Bronchus fibroblast of lung (primary cell): Measurements from ENCODE around the gene CD4. TPM values are rescaled to one million over a fixed set of nuclear protein-coding genes. Genes with fewer than 3 reads are reported as not detected.

Source experiments
- total RNA-seq: library from RNA; depleted of rRNA; stranded (reverse); fragments of >200 nt; gene quantifications from 2 replicates; pipeline ENCODE4 v1.2.3, GENCODE V29; 2015

CD4 gene
- total RNA-seq = 3.3 and 5.2 TPM in 2 replicates

GRCh38 chr12:6788972-6789924, at the start of gene CD4:
Gene CD4, plus strand, starts transcription at chr12:6789528. Its CDS starts 10,611 bp downstream, at chr12:6800139.

DNA sequence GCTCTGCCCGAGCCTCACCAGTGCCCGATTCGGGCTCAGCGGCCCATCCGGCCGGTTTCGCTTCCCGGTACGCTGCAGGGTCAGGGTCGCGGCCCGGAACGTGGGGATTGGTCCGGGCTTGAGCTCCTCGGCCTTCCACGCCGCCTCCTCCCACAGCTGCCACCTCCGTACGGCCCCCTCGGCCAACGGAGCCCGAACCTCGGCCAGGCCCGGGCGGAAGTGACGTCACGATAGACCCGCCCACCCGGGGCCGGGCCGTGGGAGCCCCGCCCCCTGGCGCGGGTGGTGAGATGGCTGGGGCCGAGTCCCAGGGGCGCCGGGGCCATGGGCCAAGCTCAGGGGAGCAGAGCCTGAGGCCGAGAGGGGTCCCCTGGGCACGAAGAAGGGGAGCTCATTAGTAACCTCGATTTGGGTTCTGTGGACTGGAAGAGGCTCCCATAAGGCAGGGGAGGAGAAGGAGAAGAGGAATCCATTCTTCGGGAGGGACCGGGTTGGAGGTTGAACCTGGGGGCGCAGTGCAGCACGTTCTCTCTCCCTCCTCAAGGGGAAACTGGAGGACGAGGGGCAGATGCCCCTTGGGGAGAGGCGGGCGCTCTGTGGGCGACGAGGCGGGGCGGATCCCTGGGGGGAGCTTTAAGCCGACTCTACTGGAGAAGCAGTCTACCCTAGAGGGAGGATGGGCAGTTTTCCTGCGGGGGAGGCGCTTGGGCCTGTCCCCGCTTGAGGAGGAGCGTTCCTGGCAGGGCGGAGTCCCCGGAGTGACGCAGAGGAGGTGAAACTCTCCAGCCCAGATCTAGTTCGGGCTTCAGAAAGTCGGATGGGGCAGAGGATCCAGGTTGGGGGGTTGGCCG, 36.2 kb upstream of the CD4 start, which contains the start of gene MLF2:
TSS of gene MLF2 (minus strand) at position 221 of the 851 bp plus-strand sequence. CDS start 807 bp downstream, outside the sequence.

DNA sequence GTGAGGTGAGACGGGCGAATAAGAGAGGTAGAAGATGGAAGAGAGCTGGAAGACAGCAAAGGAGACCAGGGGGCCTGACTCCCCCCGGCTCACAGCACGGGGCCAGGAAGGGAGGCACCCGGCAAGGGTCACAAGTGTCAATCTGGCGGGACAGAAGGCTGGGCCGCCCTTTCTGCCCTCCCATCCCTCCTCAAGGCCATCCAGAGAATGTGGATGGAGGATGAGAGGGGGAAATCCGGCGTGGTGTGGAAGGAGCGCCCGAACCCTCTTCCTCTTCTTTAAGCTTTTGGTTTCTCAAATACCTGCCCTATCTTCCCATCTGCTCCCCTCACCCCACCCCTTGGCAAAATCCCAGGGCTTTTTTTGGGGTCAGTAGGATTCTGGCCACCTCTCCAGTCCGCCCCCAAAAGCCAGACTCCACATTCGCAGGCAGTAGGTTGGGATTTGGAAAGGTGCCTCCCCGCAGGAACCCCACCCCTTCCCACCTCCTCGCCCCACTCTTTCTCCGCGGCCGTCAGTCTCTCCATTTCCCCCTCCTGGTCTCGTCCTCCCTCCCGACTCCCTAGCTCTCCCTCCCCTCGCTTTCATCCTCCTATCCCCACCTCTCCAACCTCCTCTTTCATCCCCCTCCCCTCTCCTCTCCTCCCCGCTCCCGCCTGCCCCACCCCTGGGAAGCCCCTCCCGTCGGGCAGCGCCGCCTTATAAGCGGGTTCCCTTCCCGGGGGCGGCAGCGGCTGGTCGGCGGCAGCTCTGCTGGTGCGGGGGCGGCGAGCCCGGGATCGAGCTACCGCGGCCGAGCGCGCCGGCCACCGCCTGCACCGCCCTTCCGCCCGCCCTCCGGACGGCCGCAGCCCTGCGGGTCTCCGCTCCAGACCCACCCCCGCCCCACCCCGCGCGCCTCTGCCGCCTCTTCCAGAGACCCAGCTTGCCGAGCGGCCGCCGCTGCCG, 23.4 kb upstream of the CD4 start, which contains the start of gene PTMS:
TSS of gene PTMS (plus strand) at position 730 of the 948 bp plus-strand sequence. CDS start 343 bp downstream, outside the sequence.

DNA sequence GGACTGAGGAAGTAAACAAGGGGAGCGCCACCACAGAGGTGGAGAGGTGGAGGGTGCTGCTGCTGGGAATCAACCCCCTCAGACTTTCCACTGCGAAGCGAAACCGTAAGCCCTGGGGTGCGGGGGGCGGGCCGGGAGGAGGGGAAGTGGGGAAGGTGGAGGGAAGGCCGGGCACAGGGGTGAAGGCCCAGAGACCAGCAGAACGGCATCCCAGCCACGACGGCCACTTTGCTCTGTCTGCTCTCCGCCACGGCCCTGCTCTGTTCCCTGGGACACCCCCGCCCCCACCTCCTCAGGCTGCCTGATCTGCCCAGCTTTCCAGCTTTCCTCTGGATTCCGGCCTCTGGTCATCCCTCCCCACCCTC, 17.0 kb upstream of the CD4 start, which contains the start of gene LAG3:
TSS of gene LAG3 (plus strand) at position 190 of the 365 bp plus-strand sequence. CDS start 333 bp downstream, outside the sequence.

DNA sequence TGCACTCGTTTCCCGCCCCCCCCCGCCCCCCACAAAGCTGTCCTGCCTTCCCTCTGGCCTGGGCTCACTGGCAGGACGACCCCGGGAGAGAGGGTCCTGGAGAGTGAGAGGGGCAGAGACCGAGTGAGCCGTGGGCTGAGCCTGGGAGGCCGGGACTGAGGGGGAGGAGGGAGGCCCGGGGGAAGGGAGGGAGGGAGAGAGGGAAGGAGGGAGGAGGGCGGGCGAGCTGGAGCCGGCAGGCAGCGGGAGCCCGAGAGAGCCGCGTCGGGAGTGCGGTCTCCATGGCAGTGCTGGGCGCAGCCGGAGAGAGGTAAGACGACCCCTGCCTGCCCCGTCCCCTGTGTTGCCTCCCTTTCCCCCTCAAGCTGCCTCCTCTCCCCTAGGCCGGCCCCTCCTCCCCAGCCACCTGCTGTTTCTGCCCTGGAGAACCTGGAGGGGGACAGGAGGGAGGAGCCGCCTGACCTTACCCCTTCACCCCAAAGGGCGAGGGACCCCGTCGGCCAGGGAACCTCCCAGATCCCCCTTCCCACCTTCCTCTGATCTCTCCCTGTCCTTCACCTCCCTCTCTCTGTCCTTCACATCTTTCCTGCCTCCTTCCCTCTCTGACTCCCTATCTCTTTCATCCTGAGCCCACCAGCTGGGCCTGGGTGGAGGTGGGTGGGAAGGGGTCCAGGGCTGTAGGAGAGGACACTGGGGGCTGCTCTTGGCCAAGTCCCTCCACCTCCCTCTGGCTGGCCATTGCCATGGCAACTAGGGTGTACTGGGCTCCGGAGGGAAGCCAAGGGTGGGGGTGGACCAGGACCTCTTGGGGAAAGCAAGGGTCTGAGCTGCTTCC, 32.5 kb downstream of the CD4 start, which contains the start of gene GPR162:
TSS of gene GPR162 (plus strand) at position 231 of the 835 bp plus-strand sequence. CDS start 2,078 bp downstream, outside the sequence.

DNA sequence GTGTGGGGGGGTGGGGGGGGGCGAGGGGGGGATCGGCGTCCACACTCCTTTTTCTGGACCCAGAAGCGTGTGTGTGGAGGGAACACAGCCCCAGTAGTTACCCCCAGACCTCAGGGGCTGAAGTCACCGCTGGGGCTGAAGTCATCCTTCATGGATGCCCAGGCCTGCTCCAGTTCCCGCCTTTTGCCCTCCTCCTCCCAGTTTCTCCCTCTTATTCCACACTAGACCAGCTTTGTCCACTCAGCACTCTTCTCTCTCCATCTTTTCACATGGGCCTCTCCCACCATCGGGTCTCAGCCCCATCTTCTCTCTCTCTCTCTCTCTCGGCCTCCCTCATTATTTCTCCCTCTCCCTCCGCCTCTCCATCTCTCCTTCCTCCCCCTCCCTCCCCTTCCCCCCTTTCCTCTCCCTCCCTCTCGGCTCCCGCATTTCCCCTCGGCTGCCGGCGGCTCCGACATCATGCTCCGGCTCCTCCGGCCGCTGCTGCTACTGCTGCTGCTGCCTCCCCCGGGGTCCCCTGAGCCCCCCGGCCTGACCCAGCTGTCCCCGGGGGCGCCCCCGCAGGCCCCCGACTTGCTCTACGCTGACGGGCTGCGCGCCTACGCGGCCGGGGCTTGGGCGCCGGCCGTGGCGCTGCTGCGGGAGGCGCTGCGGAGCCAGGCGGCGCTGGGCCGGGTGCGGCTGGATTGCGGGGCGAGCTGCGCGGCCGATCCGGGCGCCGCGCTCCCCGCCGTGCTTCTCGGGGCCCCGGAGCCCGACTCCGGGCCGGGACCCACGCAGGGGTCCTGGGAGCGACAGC, 38.9 kb downstream of the CD4 start, which contains the start of gene P3H3:
TSS of gene P3H3 (plus strand) at position 426 of the 799 bp plus-strand sequence. CDS start at position 460, 34 bp downstream.

DNA sequence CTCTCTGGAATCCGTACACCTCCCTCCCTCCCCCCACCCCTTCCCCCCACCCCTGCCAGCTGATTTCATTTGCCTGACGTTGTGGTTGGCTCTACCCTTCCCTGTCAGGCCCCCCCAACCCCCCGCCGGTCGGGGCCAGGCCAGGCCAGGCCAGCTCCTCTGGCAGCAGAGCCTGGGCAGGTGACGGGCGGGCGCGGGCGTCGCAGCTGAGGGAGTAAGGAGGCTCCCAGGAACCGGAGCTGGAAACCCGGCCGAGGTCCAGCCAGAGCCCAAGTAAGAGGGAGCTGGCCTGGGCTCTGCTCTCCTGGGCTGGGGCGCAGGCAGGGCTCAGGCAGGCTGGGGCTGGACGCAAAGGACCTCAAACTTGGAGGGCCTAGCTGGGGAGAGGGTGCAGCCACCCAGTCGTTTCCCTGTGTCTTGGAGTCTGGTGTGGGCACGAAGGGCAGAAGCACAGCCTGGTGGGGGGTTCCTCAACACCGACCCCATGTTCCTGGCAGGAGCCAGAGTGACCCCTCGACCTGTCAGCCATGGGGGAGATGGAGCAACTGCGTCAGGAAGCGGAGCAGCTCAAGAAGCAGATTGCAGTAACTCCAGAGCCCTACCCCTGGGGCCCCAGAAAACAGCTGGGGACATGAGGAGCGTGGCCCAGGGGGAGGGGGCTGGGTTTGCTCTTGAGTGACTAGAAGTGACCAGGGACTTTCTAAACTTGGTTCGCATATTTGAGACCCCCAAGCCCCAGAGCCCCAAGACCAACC, 51.6 kb downstream of the CD4 start, which contains the start of gene GNB3:
TSS of gene GNB3 (plus strand) at position 165 of the 755 bp plus-strand sequence. CDS start at position 528, 363 bp downstream.

DNA sequence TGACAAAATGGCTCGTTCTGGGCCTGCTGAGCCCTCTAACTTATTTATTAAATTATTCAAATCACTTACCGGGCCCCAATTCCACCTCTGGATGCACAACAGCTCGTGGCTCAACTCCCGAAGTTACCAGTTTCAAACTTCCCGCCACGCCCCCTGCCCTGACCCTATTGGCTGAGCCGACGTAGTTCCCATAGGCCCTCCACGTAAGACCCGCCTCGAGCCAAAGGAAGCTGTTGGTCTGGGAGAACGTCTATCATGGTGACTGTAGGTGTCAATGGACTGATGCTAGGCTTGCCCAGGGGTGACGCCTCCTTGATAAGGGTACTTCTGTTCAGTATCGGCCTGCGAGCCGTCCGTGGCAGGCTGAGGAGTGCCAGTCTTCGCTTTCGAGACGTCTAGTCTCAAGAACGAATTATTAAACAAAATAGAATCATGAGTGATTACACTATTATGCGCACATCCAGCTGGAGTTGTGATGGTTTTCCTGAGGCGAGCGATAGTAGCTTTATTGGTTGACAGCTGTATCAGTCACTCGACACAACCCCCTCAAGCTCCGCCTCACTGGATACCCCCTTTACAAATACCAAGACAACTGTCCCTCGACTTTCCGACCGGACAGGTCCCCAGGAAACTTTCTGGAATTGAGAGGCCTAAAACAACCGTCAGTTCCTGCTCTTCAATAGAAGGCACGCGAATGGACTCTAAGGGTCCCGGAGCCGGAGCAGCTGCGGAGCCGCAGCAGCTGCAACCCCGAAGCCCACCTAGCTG, 62.0 kb downstream of the CD4 start, which contains the start of gene CDCA3:
TSS of gene CDCA3 (minus strand) at position 134 of the 768 bp plus-strand sequence. CDS start 334 bp downstream, outside the sequence.

GRCh38 chr12:6851921-6852650, 62.8 kb downstream of the CD4 start, which contains the start of gene USP5:
Gene USP5, plus strand, starts transcription at chr12:6852150. Its CDS starts 30 bp downstream, at chr12:6852180.

GRCh38 chr12:6867413-6868210, 78.3 kb downstream of the CD4 start, which contains the start of gene TPI1:
Gene TPI1, plus strand, starts transcription at chr12:6867531. Its CDS starts 36 bp downstream, at chr12:6867567.

Other genes with a start within 250 kb of the CD4 start
- 11.0 and 11.8 TPM in 2 replicates for gene IFFO1, start 233.5 kb upstream of the CD4 start, total RNA-seq
- gene NOP2, start 221.2 kb upstream of the CD4 start, total RNA-seq = 24.4 and 25.9 TPM in 2 replicates
- gene CHD4, start 182.1 kb upstream of the CD4 start, total RNA-seq = 173 and 195 TPM in 2 replicates
- 0.17 TPM in 1 of 2 replicates, not detected in the other for gene LPAR5, start 153.6 kb upstream of the CD4 start, total RNA-seq
- gene ACRBP, start 142.1 kb upstream of the CD4 start, total RNA-seq = 0.89 and 1.0 TPM in 2 replicates
- gene ING4, start 126.4 kb upstream of the CD4 start, total RNA-seq = 28.7 TPM in 2 replicates
- gene ZNF384, start 100.2 kb upstream of the CD4 start, total RNA-seq = 21.4 and 24.5 TPM in 2 replicates
- 0.17 and 0.74 TPM in 2 replicates for gene PIANP, start 88.7 kb upstream of the CD4 start, total RNA-seq
- gene COPS7A, start 65.5 kb upstream of the CD4 start, total RNA-seq = 95.1 and 98.9 TPM in 2 replicates
- gene MLF2, start 36.4 kb upstream of the CD4 start, total RNA-seq = 235 and 236 TPM in 2 replicates
- gene PTMS, start 23.2 kb upstream of the CD4 start, total RNA-seq = 146 and 275 TPM in 2 replicates
- gene LAG3, start 17.0 kb upstream of the CD4 start, total RNA-seq = 0.17 and 0.74 TPM in 2 replicates
- 2.0 and 2.7 TPM in 2 replicates for gene GPR162, start 32.3 kb downstream of the CD4 start, total RNA-seq
- 48.6 and 54.1 TPM in 2 replicates for gene P3H3, start 38.9 kb downstream of the CD4 start, total RNA-seq
- gene GNB3, start 51.4 kb downstream of the CD4 start, total RNA-seq = 1.3 and 2.2 TPM in 2 replicates
- 103 and 118 TPM in 2 replicates for gene CDCA3, start 61.8 kb downstream of the CD4 start, total RNA-seq
- 80.7 and 84.2 TPM in 2 replicates for gene USP5, start 62.6 kb downstream of the CD4 start, total RNA-seq
- gene TPI1, start 78.0 kb downstream of the CD4 start, total RNA-seq = 1,045 and 1,081 TPM in 2 replicates
- 12.6 and 15.6 TPM in 2 replicates for gene SPSB2, start 83.8 kb downstream of the CD4 start, total RNA-seq
- 8.8 and 10.8 TPM in 2 replicates for gene LRRC23, start 115.3 kb downstream of the CD4 start, total RNA-seq
- 9.6 and 10.4 TPM in 2 replicates for gene ENO2, start 125.1 kb downstream of the CD4 start, total RNA-seq
- 12.1 and 14.6 TPM in 2 replicates for gene ATN1, start 138.4 kb downstream of the CD4 start, total RNA-seq
- gene RNU7-1, start 154.3 kb downstream of the CD4 start, total RNA-seq = not detected in 2 replicates
- 267 and 309 TPM in 2 replicates for gene C12orf57, start 154.5 kb downstream of the CD4 start, total RNA-seq
- 4.9 and 5.4 TPM in 2 replicates for gene PTPN6, start 161.8 kb downstream of the CD4 start, total RNA-seq
- gene PHB2, start 181.1 kb downstream of the CD4 start, total RNA-seq = 372 and 405 TPM in 2 replicates
- 48.4 and 58.4 TPM in 2 replicates for gene EMG1, start 181.4 kb downstream of the CD4 start, total RNA-seq
- 21.5 and 21.7 TPM in 2 replicates for gene LPCAT3, start 228.9 kb downstream of the CD4 start, total RNA-seq